HG03095 (cell line): Measurements from ENCODE around the gene HOXA9.

ENCODE experiments used
- ATAC-seq: cut with Tn5 transposase; IDR thresholded peaks from one replicate; pipeline ENCODE4 v1.9.1; 2021; ENCODE audit warnings: moderate library complexity; ENCODE audit not compliant: unreplicated experiment

The HOXA9 gene

DNA sequence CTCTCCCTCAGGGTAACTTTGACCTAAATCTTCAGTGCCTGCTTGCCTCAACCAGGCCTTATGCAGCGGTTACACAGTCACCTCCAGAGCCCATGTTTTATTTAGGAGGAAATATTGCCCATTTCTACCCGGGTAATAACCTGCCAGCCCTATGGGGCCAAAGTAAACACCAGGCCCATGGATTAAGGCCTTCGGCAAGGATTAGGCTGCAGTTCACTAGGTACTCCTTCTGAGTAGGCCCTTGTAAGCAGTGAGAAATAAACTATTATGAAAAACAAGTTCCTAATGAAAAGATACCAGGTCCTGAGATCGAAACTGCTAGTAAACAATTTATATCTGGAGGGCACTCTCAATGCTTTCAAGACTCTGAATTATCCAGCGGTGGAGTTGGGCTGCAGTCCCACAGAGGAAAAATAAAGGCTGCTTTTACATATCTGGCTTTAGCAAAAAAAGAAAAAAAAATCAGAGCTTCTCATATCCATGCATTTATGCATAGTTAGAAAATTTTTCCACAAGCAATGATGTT lies 12.5 kb upstream of the HOXA9 start:
- no peak for ATAC-seq

- no peak for ATAC-seq
These were observed 11.8 kb upstream of the HOXA9 start for GRCh38 chr7:27176962-27177794.

GRCh38 chr7:27176524-27176845 lies 11.1 kb upstream of the HOXA9 start:
- ATAC-seq, result no peak

GRCh38 chr7:27175626-27176523 lies 10.5 kb upstream of the HOXA9 start:
- no peak for ATAC-seq

DNA sequence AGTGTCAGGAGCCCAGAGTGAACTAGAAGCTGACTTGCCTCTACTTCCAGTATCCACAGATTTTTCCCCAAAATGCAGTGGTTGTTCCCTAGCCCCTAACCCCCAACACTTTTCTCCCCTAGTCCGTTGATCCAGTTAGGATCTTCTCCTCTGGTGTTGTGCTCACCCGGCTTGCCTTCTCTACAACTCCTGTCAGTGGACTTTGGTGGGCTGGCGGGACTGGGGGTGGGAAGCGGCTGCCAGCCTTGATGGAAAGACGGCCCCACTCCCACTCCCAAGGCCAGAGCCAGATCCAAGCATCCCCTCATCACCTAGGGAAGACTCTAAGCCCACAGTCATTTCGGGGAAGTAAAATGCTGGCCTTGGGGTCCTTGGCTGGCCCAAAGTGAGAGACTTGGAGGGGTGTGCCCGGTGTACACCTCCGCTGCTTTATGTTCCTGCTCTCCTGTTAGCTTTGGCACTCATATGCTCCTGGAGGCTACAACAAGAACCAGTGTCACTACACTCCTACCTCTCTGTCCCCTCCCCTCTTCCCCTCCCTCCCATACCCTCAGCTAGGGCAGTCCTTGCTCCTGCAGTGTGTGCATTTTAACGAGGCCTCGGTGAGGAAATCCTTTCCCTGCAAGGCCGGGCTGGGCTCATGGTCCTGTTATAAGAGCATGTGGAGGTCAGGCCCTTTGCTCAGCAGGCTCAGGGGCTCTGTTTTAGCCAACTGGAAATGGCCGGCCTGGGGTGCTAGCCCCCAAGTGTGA lies 9.7 kb upstream of the HOXA9 start:
- no peak for ATAC-seq

DNA sequence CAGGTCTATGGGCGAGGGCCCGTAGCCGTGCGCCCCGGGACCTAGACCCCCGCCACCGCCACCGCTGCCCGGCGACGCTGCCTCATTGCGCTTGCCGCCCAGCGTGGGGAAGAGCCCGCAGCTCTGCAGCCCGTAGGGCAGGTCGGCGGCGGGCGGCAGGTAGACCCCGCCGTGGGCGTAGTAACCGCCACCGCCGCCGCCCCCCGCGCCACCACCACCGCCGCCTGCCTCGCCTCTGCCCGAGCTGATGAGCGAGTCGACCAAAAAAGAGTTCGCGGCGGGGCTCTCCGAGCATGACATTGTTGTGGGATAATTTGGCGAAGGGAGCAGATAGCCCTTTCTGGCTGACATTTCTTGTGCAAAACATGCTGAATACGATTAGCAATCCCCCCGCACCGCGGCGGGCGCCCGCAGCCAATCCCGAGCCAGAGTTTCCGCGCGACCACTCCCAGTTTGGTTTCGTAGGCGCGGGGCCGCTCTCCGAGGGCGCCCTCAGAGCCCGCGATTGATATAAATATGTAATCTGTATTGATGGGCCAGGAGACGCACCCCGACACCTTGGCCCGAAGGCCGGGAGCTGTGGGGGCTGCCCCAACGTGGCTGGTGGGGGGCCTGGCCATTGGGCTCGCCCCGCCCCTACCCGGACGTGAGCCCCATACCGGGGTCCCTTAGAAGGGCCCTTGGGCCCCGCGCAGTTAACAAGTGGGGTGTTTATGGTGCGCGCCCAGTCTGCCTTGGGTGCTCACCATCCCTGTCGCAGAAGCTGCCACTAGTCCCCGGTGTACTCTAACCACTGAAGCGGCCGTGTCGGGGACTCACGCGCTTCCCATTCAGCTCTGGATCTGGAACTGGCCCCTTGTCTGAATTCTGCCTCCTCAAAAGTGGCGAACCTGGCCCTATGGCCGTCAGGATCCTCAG lies 8.9 kb upstream of the HOXA9 start, which contains the start of gene HOXA10:
TSS of gene HOXA10 (minus strand) at position 365 of the 918 bp plus-strand sequence. CDS start at position 351, 14 bp downstream.
- no peak for ATAC-seq

- no peak for ATAC-seq
These were observed 8.2 kb upstream of the HOXA9 start for GRCh38 chr7:27173511-27173955.

DNA sequence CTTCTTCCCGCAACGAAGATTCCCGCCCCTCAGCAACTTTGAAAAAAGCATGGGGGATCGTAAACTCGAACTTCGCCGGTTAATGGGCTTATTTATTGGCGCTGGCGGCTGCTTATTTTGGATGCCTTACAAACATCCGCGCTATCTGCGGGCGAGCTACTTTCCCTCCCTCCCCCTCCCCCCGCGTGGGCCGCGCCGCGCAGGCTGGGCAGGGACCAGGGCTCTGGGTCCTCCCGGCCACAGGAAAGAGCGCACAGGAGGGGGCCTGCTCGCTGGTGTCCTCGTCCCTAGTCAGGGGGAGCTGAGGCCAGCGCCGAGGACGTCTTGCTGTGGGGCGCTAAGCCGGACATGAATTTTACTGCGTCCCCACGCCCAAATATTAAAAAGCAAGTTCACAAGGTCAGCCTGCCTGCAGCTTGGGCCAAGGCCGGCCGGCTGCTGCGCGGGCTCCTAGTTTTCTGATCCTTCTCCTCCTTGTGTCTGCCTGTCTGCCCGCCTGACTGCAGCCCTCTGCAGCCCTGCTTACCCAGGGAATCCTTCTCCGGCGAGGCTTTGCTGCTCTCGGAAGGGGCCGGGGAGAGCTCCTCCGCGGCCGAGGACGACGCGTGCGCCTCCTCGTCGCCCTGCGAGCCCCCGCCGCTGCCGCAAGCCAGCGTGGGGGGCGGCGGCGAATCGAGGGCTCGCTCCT lies 7.6 kb upstream of the HOXA9 start:
- ATAC-seq, result no peak

- no peak for ATAC-seq
These were observed 7.0 kb upstream of the HOXA9 start for GRCh38 chr7:27172315-27172774.

- no peak for ATAC-seq
These were observed 6.4 kb upstream of the HOXA9 start for GRCh38 chr7:27171637-27172314.

- ATAC-seq, result no peak
These were observed 5.9 kb upstream of the HOXA9 start for GRCh38 chr7:27171325-27171636.

DNA sequence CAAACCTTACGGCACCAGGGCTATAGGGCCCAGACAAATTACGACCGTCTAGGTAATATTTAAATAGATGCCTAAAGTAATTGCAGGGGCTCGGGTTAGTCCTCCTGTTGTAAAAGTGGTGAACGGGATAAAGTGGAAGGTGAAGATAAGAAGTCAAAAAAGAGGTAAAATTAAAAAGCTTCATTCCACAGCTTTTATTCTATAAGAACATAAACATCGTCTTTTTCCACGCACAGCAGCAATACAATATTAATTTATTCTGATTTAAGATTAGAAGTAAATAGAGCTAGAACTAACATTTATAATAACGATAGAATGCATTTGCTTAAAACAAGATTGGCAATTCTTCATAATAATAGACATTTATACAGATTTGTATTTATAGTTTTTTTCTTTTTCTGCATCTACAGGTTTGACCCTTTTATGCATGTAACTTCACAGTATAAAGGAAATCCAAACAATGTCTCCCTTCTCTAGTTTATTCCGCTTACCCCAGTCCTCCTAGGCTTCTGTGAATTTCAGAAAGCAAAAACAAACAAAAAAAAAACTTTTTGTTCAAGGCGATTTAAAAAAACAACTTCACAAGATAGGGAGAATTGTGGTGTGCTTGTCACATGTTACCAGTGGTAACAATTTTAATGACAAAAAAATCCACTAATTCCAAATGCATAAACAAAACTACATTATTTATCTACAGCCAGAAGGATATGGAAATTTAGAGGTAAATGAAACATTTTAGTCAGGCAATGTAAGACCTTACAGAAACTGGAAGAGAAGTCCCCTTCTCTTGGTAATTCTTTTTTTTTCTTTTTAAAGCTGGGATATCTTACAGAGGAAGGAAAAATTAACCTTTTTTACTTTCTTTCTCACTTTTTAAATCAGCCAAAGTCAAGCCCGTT lies 5.3 kb upstream of the HOXA9 start:
- ATAC-seq, result no peak

GRCh38 chr7:27169658-27170425 lies 4.5 kb upstream of the HOXA9 start:
- no peak for ATAC-seq

GRCh38 chr7:27168265-27168947 lies 3.1 kb upstream of the HOXA9 start:
- no peak for ATAC-seq

GRCh38 chr7:27167916-27168264 lies 2.6 kb upstream of the HOXA9 start:
- no peak for ATAC-seq
